Measurements from ENCODE around the gene VTI1A. TPM values are rescaled to one million over a fixed set of nuclear protein-coding genes. Genes with fewer than 3 reads are reported as not detected.

Gene VTI1A
- total and polyA plus RNA-seq, 2 of the 13 experiments (the other 11 are each of a cell fraction or from before 2014, with no cell fraction given) = 11.7 to 32.7 TPM

- peak; percentile 93 for TF ChIP-seq ZNF12 (CRISPR knock-in tag; IDR thresholded peaks at IDR 0.05)
- TF ChIP-seq, protein P1, sequence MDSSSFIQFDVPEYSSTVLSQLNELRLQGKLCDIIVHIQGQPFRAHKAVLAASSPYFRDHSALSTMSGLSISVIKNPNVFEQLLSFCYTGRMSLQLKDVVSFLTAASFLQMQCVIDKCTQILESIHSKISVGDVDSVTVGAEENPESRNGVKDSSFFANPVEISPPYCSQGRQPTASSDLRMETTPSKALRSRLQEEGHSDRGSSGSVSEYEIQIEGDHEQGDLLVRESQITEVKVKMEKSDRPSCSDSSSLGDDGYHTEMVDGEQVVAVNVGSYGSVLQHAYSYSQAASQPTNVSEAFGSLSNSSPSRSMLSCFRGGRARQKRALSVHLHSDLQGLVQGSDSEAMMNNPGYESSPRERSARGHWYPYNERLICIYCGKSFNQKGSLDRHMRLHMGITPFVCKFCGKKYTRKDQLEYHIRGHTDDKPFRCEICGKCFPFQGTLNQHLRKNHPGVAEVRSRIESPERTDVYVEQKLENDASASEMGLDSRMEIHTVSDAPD (CRISPR knock-in tag; IDR thresholded peaks at IDR 0.05) = no peak
- no peak for TF ChIP-seq ZFP90 (CRISPR knock-in tag; IDR thresholded peaks at IDR 0.05; ENCODE audit: borderline replicate concordance)
- TF ChIP-seq, protein P2, sequence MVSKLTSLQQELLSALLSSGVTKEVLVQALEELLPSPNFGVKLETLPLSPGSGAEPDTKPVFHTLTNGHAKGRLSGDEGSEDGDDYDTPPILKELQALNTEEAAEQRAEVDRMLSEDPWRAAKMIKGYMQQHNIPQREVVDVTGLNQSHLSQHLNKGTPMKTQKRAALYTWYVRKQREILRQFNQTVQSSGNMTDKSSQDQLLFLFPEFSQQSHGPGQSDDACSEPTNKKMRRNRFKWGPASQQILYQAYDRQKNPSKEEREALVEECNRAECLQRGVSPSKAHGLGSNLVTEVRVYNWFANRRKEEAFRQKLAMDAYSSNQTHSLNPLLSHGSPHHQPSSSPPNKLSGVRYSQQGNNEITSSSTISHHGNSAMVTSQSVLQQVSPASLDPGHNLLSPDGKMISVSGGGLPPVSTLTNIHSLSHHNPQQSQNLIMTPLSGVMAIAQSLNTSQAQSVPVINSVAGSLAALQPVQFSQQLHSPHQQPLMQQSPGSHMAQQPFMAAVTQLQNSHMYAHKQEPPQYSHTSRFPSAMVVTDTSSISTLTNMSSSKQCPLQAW (CRISPR knock-in tag; IDR thresholded peaks at IDR 0.05) = peak; percentile 72
- TF ChIP-seq PAF1 (CRISPR knock-in tag; IDR thresholded peaks at IDR 0.05) = no peak
- TF ChIP-seq, protein P3, sequence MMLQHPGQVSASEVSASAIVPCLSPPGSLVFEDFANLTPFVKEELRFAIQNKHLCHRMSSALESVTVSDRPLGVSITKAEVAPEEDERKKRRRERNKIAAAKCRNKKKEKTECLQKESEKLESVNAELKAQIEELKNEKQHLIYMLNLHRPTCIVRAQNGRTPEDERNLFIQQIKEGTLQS (CRISPR knock-in tag; IDR thresholded peaks at IDR 0.05) = no peak
- peak; percentile 60; the same call in 1 of the 2 replicates for TF ChIP-seq ZSCAN29 (CRISPR knock-in tag; conservative IDR thresholded peaks at IDR 0.05)
- TF ChIP-seq MYC (CRISPR knock-in tag; IDR thresholded peaks at IDR 0.05; ENCODE audit: borderline replicate concordance) = peak; percentile 73
- no peak for TF ChIP-seq RBFOX2 (IDR thresholded peaks at IDR 0.05; ENCODE audit: low read depth, low read length)
- TF ChIP-seq NR1H2 (CRISPR knock-in tag; IDR thresholded peaks at IDR 0.05; ENCODE audit: borderline replicate concordance, low read depth) = no peak
- TF ChIP-seq CC2D1A (CRISPR knock-in tag; IDR thresholded peaks at IDR 0.05) = no peak
- no peak for TF ChIP-seq ZNF75D (CRISPR knock-in tag; IDR thresholded peaks at IDR 0.05; ENCODE audit: borderline replicate concordance)
- no peak for TF ChIP-seq KDM5B (CRISPR knock-in tag; IDR thresholded peaks at IDR 0.05; ENCODE audit: borderline replicate concordance)
- TF ChIP-seq, protein P4, sequence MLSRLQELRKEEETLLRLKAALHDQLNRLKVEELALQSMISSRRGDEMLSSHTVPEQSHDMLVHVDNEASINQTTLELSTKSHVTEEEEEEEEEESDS (CRISPR knock-in tag; IDR thresholded peaks at IDR 0.05; ENCODE audit: borderline replicate concordance) = 0 out of 2 replicates have a peak, but pooled peaks have one; percentile 25
- no peak for TF ChIP-seq POLR2AphosphoS2 (IDR thresholded peaks at IDR 0.05; ENCODE audit: low read depth, low read length)
- TF ChIP-seq ZNF83 (CRISPR knock-in tag; IDR thresholded peaks at IDR 0.05; ENCODE audit: borderline replicate concordance) = no peak
- TF ChIP-seq ARNT (IDR thresholded peaks at IDR 0.05) = no peak
- no peak for TF ChIP-seq THAP8 (CRISPR knock-in tag; IDR thresholded peaks at IDR 0.05; ENCODE audit: borderline replicate concordance)
- TF ChIP-seq TBX2 (CRISPR knock-in tag; IDR thresholded peaks at IDR 0.05; ENCODE audit: borderline replicate concordance) = peak; percentile 86
- no peak for TF ChIP-seq SNRNP70 (IDR thresholded peaks at IDR 0.05; ENCODE audit: low read depth, low read length)
- no peak for TF ChIP-seq ZNF678 (CRISPR knock-in tag; IDR thresholded peaks at IDR 0.05)
- no peak for TF ChIP-seq ZNF776 (CRISPR knock-in tag; IDR thresholded peaks at IDR 0.05)
- no peak for TF ChIP-seq CHD4 (IDR thresholded peaks at IDR 0.05; ENCODE audit: borderline replicate concordance, low read length)
- peak; percentile 58; the same call in 1 of the 2 replicates for TF ChIP-seq DRAP1 (CRISPR knock-in tag; IDR thresholded peaks at IDR 0.05)
- TF ChIP-seq ZNF543 (CRISPR knock-in tag; IDR thresholded peaks at IDR 0.05) = 0 out of 2 replicates have a peak, but pooled peaks have one; percentile 51
- TF ChIP-seq ZNF747 (CRISPR knock-in tag; IDR thresholded peaks at IDR 0.05; ENCODE audit: borderline replicate concordance) = 0 out of 2 replicates have a peak, but pooled peaks have one; percentile 43
- peak; percentile 98 for TF ChIP-seq BCL6 (CRISPR knock-in tag; IDR thresholded peaks at IDR 0.05)
- TF ChIP-seq MXI1 (IDR thresholded peaks at IDR 0.05; ENCODE audit: borderline replicate concordance, low read depth, low read length) = peak; percentile 35; the same call in 1 of the 3 replicates
- TF ChIP-seq HMGA1 (CRISPR knock-in tag; conservative IDR thresholded peaks at IDR 0.05) = no peak
Measured at GRCh38 chr10:112695539-112695938, 248.5 kb downstream of the VTI1A start (continued).

All from HepG2 (cell line).